Measurements from ENCODE around the gene SEC23IP. TPM values are rescaled to one million over a fixed set of nuclear protein-coding genes. Genes with fewer than 3 reads are reported as not detected.

The SEC23IP gene
- total RNA-seq, 2 donors from 2014 or later = 37.7 to 75.2 TPM

DNA sequence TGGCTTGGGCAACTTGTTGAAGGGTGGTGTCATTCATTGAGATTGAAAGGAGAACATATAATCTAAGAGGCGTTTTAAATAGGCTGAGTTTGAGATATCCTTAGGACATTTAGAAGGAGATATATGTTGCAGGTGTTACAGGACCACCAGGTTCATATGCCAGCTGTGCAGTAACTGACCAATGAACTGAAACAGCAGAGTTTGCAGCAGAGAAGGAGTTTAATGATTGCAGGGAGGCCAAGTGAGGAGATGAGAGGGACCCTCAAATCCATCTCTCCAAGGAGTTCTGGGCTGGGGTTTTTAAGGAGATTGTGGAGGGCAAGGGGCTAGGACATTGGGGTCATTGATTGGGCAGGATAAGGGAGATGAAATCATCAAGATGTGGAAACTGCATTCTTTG is 74.5 kb downstream of the SEC23IP start:
- no peak overlapping the region for H3K4me3 ChIP-seq
- WGBS = 86% methylated on average over 1 of the region's 1 CpG
- TF ChIP-seq POLR2AphosphoS5 (IDR thresholded peaks at IDR 0.05) (no peak), POLR2A (IDR thresholded peaks at IDR 0.05) (no peak), CTCF (IDR thresholded peaks at IDR 0.05) (no peak)
- no peak for DNase-seq (ENCODE audit: low spot score)
- H3K27me3 ChIP-seq (replicated peaks; ENCODE audit: insufficient read depth) = no peaks in the 10 kb centered on the region
- H3K4me1 ChIP-seq (replicated peaks) = no peaks in the 10 kb centered on the region
- H3K27ac ChIP-seq = no peak overlapping the region
- H3K36me3 ChIP-seq = no peaks in the 10 kb centered on the region
- H3K9me3 ChIP-seq = no peaks in the 10 kb centered on the region
- intact Hi-C loops (cut with DNase I) = no loop called here

- H3K4me1 ChIP-seq (replicated peaks) = no peaks in the 10 kb centered on the region
- H3K4me3 ChIP-seq = no peak overlapping the region
- DNase-seq (ENCODE audit: low spot score) = no peak
- WGBS = 39% methylated on average over 1 of the region's 1 CpG
- TF ChIP-seq POLR2AphosphoS5 (IDR thresholded peaks at IDR 0.05) = no peak
- TF ChIP-seq CTCF (IDR thresholded peaks at IDR 0.05) = no peak
- TF ChIP-seq POLR2A (IDR thresholded peaks at IDR 0.05) = no peak
- no peaks in the 10 kb centered on the region for H3K36me3 ChIP-seq
- H3K27ac ChIP-seq = no peak overlapping the region
- no peaks in the 10 kb centered on the region for H3K9me3 ChIP-seq
- no peaks in the 10 kb centered on the region for H3K27me3 ChIP-seq (replicated peaks; ENCODE audit: insufficient read depth)
- intact Hi-C loops (cut with DNase I) = no loop called here
Observed at GRCh38 chr10:119969609-119970008, 77.1 kb downstream of the SEC23IP start.

DNA sequence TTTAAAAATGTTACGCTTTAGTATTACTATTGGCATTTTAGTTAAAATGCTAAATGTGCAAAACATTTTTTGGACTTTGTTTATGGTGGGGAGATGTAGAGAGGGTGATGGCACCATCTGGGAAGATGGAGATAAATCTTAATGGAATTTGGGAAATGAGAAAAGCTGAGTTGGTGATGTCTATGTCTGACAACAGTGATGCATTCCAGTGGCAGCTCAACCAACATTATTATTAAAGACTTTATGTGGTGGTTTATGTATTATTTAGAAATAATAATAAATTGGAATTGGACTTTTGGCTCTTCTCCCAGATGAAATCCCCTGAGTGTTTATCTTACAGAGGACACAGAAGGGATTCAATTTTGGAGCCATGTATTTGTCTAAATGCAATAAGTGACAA is 77.6 kb downstream of the SEC23IP start:
- H3K4me3 ChIP-seq = no peak overlapping the region
- 84% methylated on average over 1 of the region's 1 CpG for WGBS
- H3K36me3 ChIP-seq = no peaks in the 10 kb centered on the region
- no peak for TF ChIP-seq CTCF (IDR thresholded peaks at IDR 0.05)
- no peak for TF ChIP-seq POLR2A (IDR thresholded peaks at IDR 0.05)
- no peak for TF ChIP-seq POLR2AphosphoS5 (IDR thresholded peaks at IDR 0.05)
- no peak overlapping the region for H3K27ac ChIP-seq
- H3K9me3 ChIP-seq = no peaks in the 10 kb centered on the region
- H3K27me3 ChIP-seq (replicated peaks; ENCODE audit: insufficient read depth) = no peaks in the 10 kb centered on the region
- H3K4me1 ChIP-seq (replicated peaks) = no peaks in the 10 kb centered on the region
- DNase-seq (ENCODE audit: low spot score) = no peak
- intact Hi-C loops (cut with DNase I) = no loop called here

- Histone ChIP-seq H3K27ac (no peak overlapping the region), H3K27me3 (replicated peaks; ENCODE audit: insufficient read depth) (no peaks in the 10 kb centered on the region), H3K4me3 (no peak overlapping the region), H3K9me3 (no peaks in the 10 kb centered on the region), H3K36me3 (no peaks in the 10 kb centered on the region), H3K4me1 (replicated peaks) (no peaks in the 10 kb centered on the region)
- WGBS = 94% methylated on average over 1 of the region's 1 CpG
- intact Hi-C loops (cut with DNase I) = no loop called here
- DNase-seq (ENCODE audit: low spot score) = no peak
- TF ChIP-seq POLR2AphosphoS5 (IDR thresholded peaks at IDR 0.05) (no peak), CTCF (IDR thresholded peaks at IDR 0.05) (no peak), POLR2A (IDR thresholded peaks at IDR 0.05) (no peak)
Observed at GRCh38 chr10:119970963-119971362, 78.4 kb downstream of the SEC23IP start.

- no peaks in the 10 kb centered on the region for H3K27me3 ChIP-seq (replicated peaks; ENCODE audit: insufficient read depth)
- H3K4me1 ChIP-seq (replicated peaks) = no peaks in the 10 kb centered on the region
- no peak overlapping the region for H3K4me3 ChIP-seq
- intact Hi-C loops (cut with DNase I) = no loop called here
- no peaks in the 10 kb centered on the region for H3K36me3 ChIP-seq
- no peak for DNase-seq (ENCODE audit: low spot score)
- no peak overlapping the region for H3K27ac ChIP-seq
- WGBS = 65% methylated on average over 5 of the region's 5 CpGs
- no peak for TF ChIP-seq POLR2AphosphoS5 (IDR thresholded peaks at IDR 0.05)
- no peak for TF ChIP-seq POLR2A (IDR thresholded peaks at IDR 0.05)
- no peak for TF ChIP-seq CTCF (IDR thresholded peaks at IDR 0.05)
- H3K9me3 ChIP-seq = no peaks in the 10 kb centered on the region
Observed at GRCh38 chr10:119973281-119973680, 80.8 kb downstream of the SEC23IP start.

Measured in prostate gland (tissue), 2 donors.